Right ventricle myocardium inferior (tissue), 1 donor: ENCODE data around the gene CHAT. TPM values are rescaled to one million over a fixed set of nuclear protein-coding genes. Genes with fewer than 3 reads are reported as not detected.
A peak's percentile ranks its signal among the peaks of the same experiment; 100 is the strongest.

Experiments
- ATAC-seq: fragments of 200-7000 bp; cut with Tn5 transposase; one replicate; pipeline ENCODE4 v1.9.1; 2020; ENCODE audit warnings: mild to moderate bottlenecking, moderate library complexity
- DNase-seq: peaks from one replicate; pipeline ENCODE4 v3.0.0; 2021; ENCODE audit errors: missing footprints
- intact Hi-C: fragments of 100-400 bp; cut with DNase I; formaldehyde crosslinking; loops from one replicate; pipeline ENCODE4 v1.11.0; 2022
- total RNA-seq: library from RNA; stranded (reverse); fragmentation: NEBNext Ultra II Directional; extraction: Animal tissue kit (Norgen Biotek cat#: 25700); gene quantifications from one replicate; pipeline ENCODE4 v1.2.1, GENCODE V29; 2021
- donor health status: DM: no; HTN: yes; CAD: no; lungs with severe emphysema.

Gene CHAT
- total RNA-seq, 1 donor from 2014 or later = not detected

- intact Hi-C loops = loop anchor here (2.0 kb wide), 1 partner anchor 629 kb away; no protein-coding TSS in a partner anchor
- no peak for ATAC-seq
Measured at GRCh38 chr10:49595713-49596492, 17.9 kb upstream of the CHAT start.

GRCh38 chr10:49596493-49596809 is 17.4 kb upstream of the CHAT start:
- intact Hi-C loops = loop anchor here (2.0 kb wide), 1 partner anchor 628 kb away; no protein-coding TSS in a partner anchor
- no peak for ATAC-seq
- DNase-seq = no peak

More at GRCh38 chr10:49595713-49596492, 17.9 kb upstream of the CHAT start:
- no peak for DNase-seq

GRCh38 chr10:49596836-49597235 is 17.0 kb upstream of the CHAT start:
- DNase-seq (no peak), ATAC-seq (no peak)
- intact Hi-C loops = loop anchor here (2.0 kb wide), 1 partner anchor 628 kb away; no protein-coding TSS in a partner anchor

- DNase-seq = no peak
- intact Hi-C loops = loop anchor here (2.0 kb wide), 1 partner anchor 627 kb away; no protein-coding TSS in a partner anchor
- no peak for ATAC-seq
Measured at GRCh38 chr10:49597426-49598163, 16.2 kb upstream of the CHAT start.

GRCh38 chr10:49598164-49598856 is 15.5 kb upstream of the CHAT start:
- ATAC-seq (no peak), DNase-seq (no peak)
- intact Hi-C loops = no loop called here

- ATAC-seq (no peak), DNase-seq (no peak)
- intact Hi-C loops = no loop called here
Measured at GRCh38 chr10:49598986-49599385, 14.9 kb upstream of the CHAT start.

GRCh38 chr10:49599546-49599945 is 14.3 kb upstream of the CHAT start:
- DNase-seq (no peak), ATAC-seq (no peak)
- intact Hi-C loops = no loop called here

- intact Hi-C loops = no loop called here
- ATAC-seq (no peak), DNase-seq (no peak)
Measured at GRCh38 chr10:49600046-49600445, 13.8 kb upstream of the CHAT start.

GRCh38 chr10:49600781-49601400 is 12.9 kb upstream of the CHAT start:
- DNase-seq = no peak
- no peak for ATAC-seq
- intact Hi-C loops = no loop called here

GRCh38 chr10:49601857-49602256 is 12.0 kb upstream of the CHAT start:
- DNase-seq (peak; percentile 61), ATAC-seq (no peak)
- intact Hi-C loops = no loop called here

GRCh38 chr10:49602380-49603023 is 11.3 kb upstream of the CHAT start:
- ATAC-seq (no peak), DNase-seq (no peak)
- intact Hi-C loops = no loop called here

- ATAC-seq (no peak), DNase-seq (no peak)
- intact Hi-C loops = no loop called here
Measured at GRCh38 chr10:49605216-49605938, 8.5 kb upstream of the CHAT start.

GRCh38 chr10:49605939-49606509 is 7.8 kb upstream of the CHAT start:
- ATAC-seq = no peak
- no peak for DNase-seq
- intact Hi-C loops = no loop called here

- ATAC-seq (no peak), DNase-seq (no peak)
- intact Hi-C loops = no loop called here
Measured at GRCh38 chr10:49606981-49607535, 6.8 kb upstream of the CHAT start.

- ATAC-seq = no peak
- intact Hi-C loops = no loop called here
- no peak for DNase-seq
Measured at GRCh38 chr10:49608166-49609005, 5.5 kb upstream of the CHAT start.

GRCh38 chr10:49609006-49609282 is 4.9 kb upstream of the CHAT start:
- ATAC-seq (no peak), DNase-seq (no peak)
- intact Hi-C loops = no loop called here
